Upper lobe of right lung (tissue), 1 donor: Measurements from ENCODE around the gene DLG2. TPM values are rescaled to one million over a fixed set of nuclear protein-coding genes. Genes with fewer than 3 reads are reported as not detected.

Source experiments
- ATAC-seq: fragments of 200-7000 bp; cut with Tn5 transposase; one replicate; pipeline ENCODE4 v1.9.1; 2020; ENCODE audit warnings: mild to moderate bottlenecking, moderate library complexity
- DNase-seq: peaks from one replicate; pipeline ENCODE4 v3.0.0-alpha.2; 2020
- H3K27ac ChIP-seq: fragments of 200-600 bp; one replicate; pipeline ENCODE4 v1.8.0; 2022
- H3K27me3 ChIP-seq: fragments of 200-600 bp; one replicate; pipeline ENCODE4 v1.8.0; 2022; ENCODE audit warnings: mild to moderate bottlenecking
- H3K36me3 ChIP-seq: fragments of 200-600 bp; one replicate; pipeline ENCODE4 v1.8.0; 2022
- H3K4me1 ChIP-seq: fragments of 200-600 bp; one replicate; pipeline ENCODE4 v1.8.0; 2022
- H3K4me3 ChIP-seq: fragments of 200-600 bp; one replicate; pipeline ENCODE4 v1.8.0; 2022; ENCODE audit warnings: mild to moderate bottlenecking
- H3K9me3 ChIP-seq: fragments of 200-600 bp; one replicate; pipeline ENCODE4 v1.8.0; 2022
- intact Hi-C: fragments of 100-400 bp; cut with DNase I; formaldehyde crosslinking; loops from one replicate; pipeline ENCODE4 v1.11.0; 2022
- total RNA-seq: library from RNA; stranded (reverse); fragmentation: NEBNext Ultra II Directional; extraction: Animal tissue kit (Norgen Biotek cat#: 25700); gene quantifications from one replicate; pipeline ENCODE4 v1.2.1, GENCODE V29; 2021
- TF ChIP-seq, protein P1 (sequence below): fragments of 200-600 bp; IDR thresholded peaks from one replicate; pipeline ENCODE4 v1.8.0; 2022; ENCODE audit warnings: antibody characterized with exemption
- donor health status: DM: no; HTN: yes; CAD: no; lungs with severe emphysema.

The DLG2 gene
- total RNA-seq, 1 donor from 2014 or later: 9.7 TPM

DNA sequence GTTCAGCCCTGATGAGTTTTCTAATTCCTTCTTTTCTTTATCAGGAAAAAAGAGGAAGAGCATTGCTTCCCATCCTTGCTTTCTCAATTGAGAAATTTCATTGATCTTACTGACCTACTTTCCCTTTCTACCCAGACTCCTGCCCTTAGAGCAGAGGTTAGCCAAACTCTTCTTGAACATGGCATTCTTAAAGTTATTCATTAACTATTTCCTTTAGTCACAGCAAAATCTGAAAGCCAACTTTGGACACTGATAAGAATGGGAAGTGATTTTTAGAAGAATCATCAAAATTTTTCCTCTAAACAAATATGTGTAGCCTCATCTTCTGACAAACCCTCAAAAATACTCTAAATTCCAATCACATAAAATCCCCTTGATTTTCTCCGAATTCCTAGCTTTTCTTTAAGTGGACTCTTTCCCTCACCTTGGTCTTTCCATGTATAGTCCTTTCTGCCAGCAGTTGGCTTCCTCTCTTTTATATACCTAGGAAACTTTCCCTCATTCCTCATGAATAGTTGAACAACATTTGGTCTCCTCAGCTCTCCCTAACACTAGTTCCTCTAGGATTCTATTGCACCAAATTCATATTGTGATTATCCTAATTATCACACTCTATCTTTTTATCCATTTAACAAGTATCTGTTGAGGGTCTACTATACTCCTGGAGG is 1774.2 kb downstream of the DLG2 start:
- H3K4me1 ChIP-seq: no peaks in the 10 kb centered on the region
- no peak overlapping the region for H3K4me3 ChIP-seq
- ATAC-seq (no peak), DNase-seq (no peak)
- intact Hi-C loops: no loop called here
- H3K27ac ChIP-seq: no peak overlapping the region
- H3K36me3 ChIP-seq: no peaks in the 10 kb centered on the region
- TF ChIP-seq, protein P1, sequence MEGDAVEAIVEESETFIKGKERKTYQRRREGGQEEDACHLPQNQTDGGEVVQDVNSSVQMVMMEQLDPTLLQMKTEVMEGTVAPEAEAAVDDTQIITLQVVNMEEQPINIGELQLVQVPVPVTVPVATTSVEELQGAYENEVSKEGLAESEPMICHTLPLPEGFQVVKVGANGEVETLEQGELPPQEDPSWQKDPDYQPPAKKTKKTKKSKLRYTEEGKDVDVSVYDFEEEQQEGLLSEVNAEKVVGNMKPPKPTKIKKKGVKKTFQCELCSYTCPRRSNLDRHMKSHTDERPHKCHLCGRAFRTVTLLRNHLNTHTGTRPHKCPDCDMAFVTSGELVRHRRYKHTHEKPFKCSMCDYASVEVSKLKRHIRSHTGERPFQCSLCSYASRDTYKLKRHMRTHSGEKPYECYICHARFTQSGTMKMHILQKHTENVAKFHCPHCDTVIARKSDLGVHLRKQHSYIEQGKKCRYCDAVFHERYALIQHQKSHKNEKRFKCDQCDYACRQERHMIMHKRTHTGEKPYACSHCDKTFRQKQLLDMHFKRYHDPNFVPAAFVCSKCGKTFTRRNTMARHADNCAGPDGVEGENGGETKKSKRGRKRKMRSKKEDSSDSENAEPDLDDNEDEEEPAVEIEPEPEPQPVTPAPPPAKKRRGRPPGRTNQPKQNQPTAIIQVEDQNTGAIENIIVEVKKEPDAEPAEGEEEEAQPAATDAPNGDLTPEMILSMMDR: no peak
- no peaks in the 10 kb centered on the region for H3K27me3 ChIP-seq
- H3K9me3 ChIP-seq: no peaks in the 10 kb centered on the region

DNA sequence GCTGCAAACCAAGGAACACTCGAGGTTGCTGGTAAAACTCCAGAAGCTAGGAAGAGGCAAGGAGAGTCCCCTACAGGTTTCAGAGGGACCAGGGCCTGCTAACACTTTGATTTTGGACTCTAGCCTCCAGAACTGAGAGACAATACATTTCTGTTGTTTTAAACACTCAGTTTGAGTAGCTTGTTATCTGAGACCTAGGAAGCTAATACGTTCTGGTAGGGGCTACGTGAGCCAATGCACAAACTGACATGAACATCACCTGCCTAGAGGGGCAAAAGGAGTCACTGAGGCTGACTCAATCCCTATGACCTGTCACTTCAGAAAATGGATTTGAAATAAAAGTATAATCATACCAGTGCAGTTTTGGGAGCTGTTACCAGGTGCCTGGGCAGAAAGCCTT is 1775.1 kb downstream of the DLG2 start:
- Histone ChIP-seq H3K4me1 (no peaks in the 10 kb centered on the region), H3K4me3 (no peak overlapping the region), H3K36me3 (no peaks in the 10 kb centered on the region), H3K9me3 (no peaks in the 10 kb centered on the region), H3K27ac (no peak overlapping the region), H3K27me3 (no peaks in the 10 kb centered on the region)
- ATAC-seq (no peak), DNase-seq (no peak)
- intact Hi-C loops: no loop called here
- TF ChIP-seq, protein P1: no peak

DNA sequence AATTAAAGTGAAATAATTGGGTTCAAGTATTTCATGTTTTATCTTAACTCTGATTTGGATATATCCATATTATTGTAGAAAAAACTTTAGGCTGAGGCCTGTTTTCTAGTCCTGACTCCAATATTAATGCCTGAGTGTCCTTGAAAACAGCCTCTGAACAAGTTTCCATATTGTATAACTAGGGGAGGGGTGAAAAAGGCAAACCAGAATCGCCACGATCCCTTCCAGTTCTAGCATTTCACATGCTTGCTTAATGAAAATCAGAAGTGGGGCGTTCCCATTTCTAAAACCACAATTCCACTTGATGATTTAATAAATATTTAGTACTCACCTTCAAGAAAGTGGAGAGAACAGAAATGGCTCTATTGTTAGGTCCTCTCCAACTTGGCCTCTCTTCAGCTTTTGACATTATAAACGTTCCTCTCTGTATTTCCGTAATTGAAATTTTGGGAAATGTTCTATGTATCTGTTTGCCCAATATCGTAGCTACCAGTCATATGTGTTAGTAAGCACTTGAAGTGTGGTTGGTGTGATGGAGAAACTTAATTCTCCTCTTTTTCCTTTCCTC is 1779.6 kb downstream of the DLG2 start:
- H3K27me3 ChIP-seq: no peaks in the 10 kb centered on the region
- no peaks in the 10 kb centered on the region for H3K4me1 ChIP-seq
- intact Hi-C loops: no loop called here
- no peak overlapping the region for H3K4me3 ChIP-seq
- H3K36me3 ChIP-seq: no peaks in the 10 kb centered on the region
- DNase-seq (no peak), ATAC-seq (peak; percentile 39)
- TF ChIP-seq, protein P1: no peak
- H3K9me3 ChIP-seq: no peaks in the 10 kb centered on the region
- H3K27ac ChIP-seq: no peak overlapping the region

DNA sequence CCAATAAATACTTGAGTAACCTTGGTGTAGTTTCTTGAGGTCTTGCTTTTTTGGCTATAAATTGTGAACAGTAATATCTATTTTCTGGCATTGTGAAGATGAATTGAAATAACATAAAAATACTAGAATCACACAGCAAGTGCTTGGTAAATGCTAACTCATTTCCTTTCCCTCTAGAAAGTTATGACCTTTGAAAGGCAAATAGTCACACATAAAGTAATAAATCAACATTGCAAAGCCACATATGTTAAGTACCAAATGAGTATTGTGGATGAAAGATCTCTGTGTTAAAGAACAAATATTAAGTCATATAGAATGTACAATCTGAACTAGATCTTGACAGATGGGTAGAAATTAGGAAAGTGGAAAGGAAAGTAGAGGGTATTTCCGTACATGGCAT is 1781.3 kb downstream of the DLG2 start:
- H3K27ac ChIP-seq: no peak overlapping the region
- H3K9me3 ChIP-seq: no peaks in the 10 kb centered on the region
- H3K27me3 ChIP-seq: no peaks in the 10 kb centered on the region
- H3K36me3 ChIP-seq: no peaks in the 10 kb centered on the region
- intact Hi-C loops: no loop called here
- no peaks in the 10 kb centered on the region for H3K4me1 ChIP-seq
- H3K4me3 ChIP-seq: no peak overlapping the region
- DNase-seq (no peak), ATAC-seq (no peak)
- TF ChIP-seq, protein P1: no peak

DNA sequence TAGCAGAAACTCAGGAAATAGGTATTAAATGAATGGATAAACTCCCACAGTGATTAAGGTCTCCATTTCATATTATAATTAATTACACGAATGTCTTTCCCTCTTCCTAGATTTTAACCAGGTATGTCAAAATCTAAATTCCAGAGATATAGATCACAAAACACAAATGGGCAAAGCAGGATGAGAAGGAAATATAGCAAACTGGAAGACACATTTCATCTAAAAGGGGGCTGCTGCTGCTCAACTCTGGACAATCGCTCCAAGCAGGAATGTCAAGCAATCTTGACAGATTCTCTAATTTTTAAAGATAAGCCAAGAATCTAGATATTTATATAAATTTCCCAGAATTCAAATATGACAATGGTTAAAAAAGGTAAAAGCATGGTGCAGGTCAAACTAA is 1786.8 kb downstream of the DLG2 start:
- ATAC-seq: no peak
- TF ChIP-seq, protein P1: no peak
- Histone ChIP-seq H3K36me3 (no peaks in the 10 kb centered on the region), H3K9me3 (no peaks in the 10 kb centered on the region), H3K27ac (no peak overlapping the region), H3K4me1 (no peaks in the 10 kb centered on the region), H3K27me3 (no peaks in the 10 kb centered on the region), H3K4me3 (no peak overlapping the region)
- DNase-seq: no peak
- intact Hi-C loops: no loop called here
